GM18511 (cell line): ENCODE data around the gene ARMC5.
"Not testable (repeated sequence)": the region's sequence is repeated elsewhere in the genome, so short reads cannot be mapped to it uniquely, and the experiment has no call there.

Source experiments
- ATAC-seq: cut with Tn5 transposase; IDR thresholded peaks from one replicate; pipeline ENCODE4 v1.9.1; 2021; ENCODE audit warnings: mild to moderate bottlenecking, moderate library complexity; ENCODE audit not compliant: unreplicated experiment

Gene ARMC5

GRCh38 chr16:31435341-31436220, 23.7 kb upstream of the ARMC5 start:
- ATAC-seq, result no peak

- no peak for ATAC-seq
These were observed 22.9 kb upstream of the ARMC5 start for GRCh38 chr16:31436221-31437045.

- ATAC-seq, result no peak
These were observed 20.9 kb upstream of the ARMC5 start for GRCh38 chr16:31438414-31438813.

GRCh38 chr16:31439023-31439422, 20.3 kb upstream of the ARMC5 start:
- ATAC-seq, result not testable (repeated sequence)

GRCh38 chr16:31439519-31439918, 19.8 kb upstream of the ARMC5 start:
- no peak for ATAC-seq

- no peak for ATAC-seq
These were observed 18.7 kb upstream of the ARMC5 start for GRCh38 chr16:31440516-31441184.

- ATAC-seq, result no peak
These were observed 17.3 kb upstream of the ARMC5 start for GRCh38 chr16:31441956-31442355.

- ATAC-seq, result not testable (repeated sequence)
These were observed 13.4 kb upstream of the ARMC5 start for GRCh38 chr16:31445931-31446330.

- no peak for ATAC-seq
These were observed 8.1 kb upstream of the ARMC5 start for GRCh38 chr16:31451201-31451600.

- ATAC-seq, result no peak
These were observed 7.5 kb upstream of the ARMC5 start for GRCh38 chr16:31451681-31452351.

GRCh38 chr16:31452631-31453106, 6.6 kb upstream of the ARMC5 start:
- ATAC-seq, result no peak

- no peak for ATAC-seq
These were observed 5.8 kb upstream of the ARMC5 start for GRCh38 chr16:31453255-31454204.

GRCh38 chr16:31455601-31456314, 3.5 kb upstream of the ARMC5 start:
- no peak for ATAC-seq

- no peak for ATAC-seq
These were observed 2.3 kb upstream of the ARMC5 start for GRCh38 chr16:31456988-31457360.

- peak; percentile 22 for ATAC-seq
These were observed 1.0 kb upstream of the ARMC5 start for GRCh38 chr16:31458073-31458843.

- peak; percentile 70 for ATAC-seq
These were observed 633 bp downstream of the ARMC5 start for GRCh38 chr16:31459687-31460581.

GRCh38 chr16:31460582-31461002, 1.3 kb downstream of the ARMC5 start:
- no peak for ATAC-seq
